NCI-H2227 (cell line): Measurements from ENCODE around the gene KRTAP10-7.
"Not testable (repeated sequence)": the region's sequence is repeated elsewhere in the genome, so short reads cannot be mapped to it uniquely, and the experiment has no call there.

ENCODE experiments used
- DNase-seq: peaks from one replicate; lab custom pipeline; 2025; ENCODE audit not compliant: unreplicated experiment; lab: John Stamatoyannopoulos, UW

The KRTAP10-7 gene

DNA sequence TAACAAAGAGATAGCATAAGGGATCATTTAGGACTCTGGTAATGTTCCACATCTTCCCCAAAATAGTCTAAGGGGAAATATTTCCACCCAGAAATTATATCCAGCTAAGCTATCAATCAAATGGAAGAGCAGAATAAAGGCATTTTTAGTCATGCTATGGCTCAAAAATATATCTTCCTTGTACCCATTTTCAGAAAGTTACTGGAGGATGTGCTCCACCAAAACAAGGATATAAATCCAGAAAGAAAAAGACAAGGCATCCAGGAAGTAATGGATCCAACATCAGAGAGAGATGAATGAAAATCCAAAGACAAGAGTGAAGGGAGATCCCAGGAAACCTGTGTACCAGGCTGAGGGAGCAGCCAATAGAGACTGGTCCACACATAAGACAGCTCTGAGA lies 8.8 kb downstream of the KRTAP10-7 start:
- no peak for DNase-seq

DNA sequence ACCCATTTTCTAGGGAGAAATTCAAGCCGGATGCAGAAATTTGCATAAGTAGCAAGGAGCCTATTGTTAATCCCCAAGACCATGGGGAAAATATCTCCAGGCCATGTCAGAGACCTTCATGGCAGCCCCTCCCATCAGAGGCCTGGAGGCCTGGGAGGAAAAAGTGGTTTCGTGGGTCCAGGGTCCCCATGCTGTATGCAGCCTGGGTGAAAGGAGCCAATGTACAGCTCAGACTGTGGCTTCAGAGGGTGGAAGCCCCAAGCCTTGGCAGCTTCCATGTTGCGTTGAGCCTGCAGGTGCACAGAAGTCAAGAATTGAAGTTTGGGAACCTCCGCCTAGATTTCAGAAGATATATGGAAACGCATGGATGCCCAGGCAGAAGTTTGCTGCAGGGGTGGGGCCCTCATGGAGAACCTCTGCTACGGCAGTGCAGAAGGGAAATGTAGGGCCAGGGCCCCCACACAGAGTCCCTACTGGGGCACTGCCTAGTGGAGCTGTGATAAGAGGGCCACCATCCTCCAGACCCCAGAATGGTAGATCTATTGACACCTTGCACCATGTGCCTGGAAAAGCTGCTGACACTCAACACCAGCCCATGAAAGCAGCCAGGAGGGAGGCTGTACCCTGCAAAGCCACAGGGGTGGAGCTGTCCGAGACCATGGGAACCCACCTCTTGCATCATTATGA lies 9.9 kb downstream of the KRTAP10-7 start:
- DNase-seq: not testable (repeated sequence)

GRCh38 chr21:44611551-44611950 lies 11.2 kb downstream of the KRTAP10-7 start:
- DNase-seq: no peak

- no peak for DNase-seq
These were observed 11.7 kb downstream of the KRTAP10-7 start, which contains the start of gene KRTAP10-8 for GRCh38 chr21:44612029-44612486. KRTAP10-8 (plus strand) TSS chr21:44612079; CDS start chr21:44612101, 22 bp downstream.

DNA sequence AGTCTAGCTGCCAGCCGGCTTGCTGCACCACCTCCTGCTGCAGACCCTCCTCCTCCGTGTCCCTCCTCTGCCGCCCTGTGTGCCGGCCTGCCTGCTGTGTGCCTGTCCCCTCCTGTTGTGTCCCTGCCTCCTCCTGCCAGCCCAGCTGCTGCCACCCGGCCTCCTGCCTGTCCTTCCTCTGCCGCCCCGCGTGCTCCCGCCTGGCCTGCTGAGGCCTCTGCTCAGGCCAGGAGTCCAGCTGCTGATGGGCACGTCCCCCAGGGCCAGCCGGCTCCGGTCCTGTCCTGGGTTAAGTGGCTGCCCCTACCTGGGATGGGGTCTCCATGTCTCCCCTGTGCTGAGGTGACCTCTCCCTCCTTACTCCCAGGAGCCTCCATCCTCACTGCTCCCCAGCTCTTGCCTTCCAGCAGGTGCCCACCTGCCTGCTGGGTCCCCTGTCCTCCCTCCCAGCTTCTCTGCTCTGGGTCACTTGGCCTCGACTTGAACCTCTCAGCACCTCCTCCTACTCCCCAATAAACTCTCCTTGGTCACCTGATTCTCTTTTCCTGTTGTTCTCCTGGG lies 12.4 kb downstream of the KRTAP10-7 start:
- no peak for DNase-seq

DNA sequence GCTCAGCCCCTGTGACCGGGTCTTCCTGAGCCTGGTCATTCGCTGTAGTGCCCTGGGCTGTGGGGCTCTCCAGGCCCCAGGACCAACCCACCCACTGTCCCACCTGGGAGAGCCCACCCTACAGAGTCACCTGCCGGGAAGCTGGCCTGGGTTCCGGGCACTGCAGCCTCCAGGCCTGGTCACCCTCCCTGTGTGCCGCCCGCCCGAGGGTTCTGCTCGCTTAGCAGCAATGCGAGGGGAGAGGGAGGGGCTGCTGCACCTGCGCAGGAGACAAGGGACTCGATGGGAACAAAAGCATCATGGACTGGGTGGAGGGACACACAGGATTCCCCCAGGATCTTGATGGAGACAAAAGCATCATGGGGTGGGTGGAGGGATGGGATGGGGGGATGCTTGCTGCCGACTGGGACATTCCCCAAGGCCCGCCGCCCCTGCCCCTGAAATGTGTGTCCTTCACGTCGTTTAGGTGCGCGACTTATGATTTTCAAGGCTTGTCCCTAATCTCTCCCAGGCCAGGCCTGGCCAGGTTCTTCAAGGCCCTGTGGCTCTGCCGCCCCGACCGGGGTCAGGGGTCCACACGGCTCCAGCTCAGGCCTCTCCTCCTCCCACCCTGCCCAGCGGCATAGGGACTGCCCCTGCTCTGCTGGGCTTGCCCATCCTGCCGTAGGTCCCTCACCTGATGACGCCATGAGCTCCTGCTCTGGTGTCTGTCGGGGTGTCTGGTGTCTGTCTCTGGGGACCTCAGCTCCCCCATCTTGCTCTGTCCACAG lies 13.2 kb downstream of the KRTAP10-7 start:
- DNase-seq: no peak

DNA sequence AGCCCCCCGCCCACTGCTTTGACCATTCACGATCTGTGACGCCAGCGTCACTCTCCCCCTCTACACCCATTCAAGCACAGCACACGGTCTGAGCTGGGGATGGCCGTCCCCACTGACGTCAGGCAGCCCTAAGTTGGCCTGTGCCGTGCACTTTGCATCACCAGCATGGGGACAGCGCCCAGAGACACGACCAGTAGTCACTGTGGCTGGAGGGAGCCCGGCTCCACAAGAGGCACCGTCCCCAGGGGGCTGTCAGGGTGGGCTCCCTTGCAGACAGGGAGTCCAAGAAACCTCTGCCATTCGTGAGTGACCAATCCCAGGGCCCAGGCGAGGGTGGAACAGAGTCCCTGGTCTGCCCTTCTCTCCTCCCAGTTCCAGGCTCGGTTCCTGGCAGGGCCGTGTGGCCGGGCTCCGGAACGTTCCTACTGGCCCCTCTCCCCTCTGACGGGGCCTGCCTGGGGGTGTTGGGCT lies 13.8 kb downstream of the KRTAP10-7 start:
- DNase-seq: no peak

DNA sequence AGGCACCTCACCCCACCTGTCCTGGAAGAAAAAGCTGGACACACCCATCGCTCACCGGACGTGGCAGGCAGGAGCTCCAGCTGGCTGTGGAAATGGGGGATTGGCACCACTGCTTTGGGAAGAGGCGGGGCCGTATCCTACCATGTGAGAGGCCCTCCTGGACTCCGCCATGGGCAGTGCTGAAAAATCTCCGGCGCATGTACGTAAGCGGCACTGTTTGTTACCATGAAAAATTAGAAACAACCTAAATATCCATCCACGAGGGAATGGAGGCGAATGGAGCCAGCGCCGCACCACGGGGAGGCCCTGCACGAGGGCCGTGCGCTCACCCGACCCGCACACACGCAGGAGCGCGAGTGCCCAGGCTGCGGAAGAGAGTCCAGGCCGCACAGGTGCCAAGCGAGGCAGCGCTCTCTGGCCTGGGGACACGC lies 14.6 kb downstream of the KRTAP10-7 start:
- no peak for DNase-seq

- DNase-seq: no peak
These were observed 15.1 kb downstream of the KRTAP10-7 start for GRCh38 chr21:44615466-44615865.

- no peak for DNase-seq
These were observed 15.7 kb downstream of the KRTAP10-7 start for GRCh38 chr21:44615911-44616590.

- no peak for DNase-seq
These were observed 16.2 kb downstream of the KRTAP10-7 start for GRCh38 chr21:44616591-44616926.

GRCh38 chr21:44617071-44617501 lies 16.7 kb downstream of the KRTAP10-7 start:
- DNase-seq: no peak

GRCh38 chr21:44618504-44618903 lies 18.1 kb downstream of the KRTAP10-7 start:
- no peak for DNase-seq

GRCh38 chr21:44618909-44619308 lies 18.5 kb downstream of the KRTAP10-7 start:
- DNase-seq: no peak

DNA sequence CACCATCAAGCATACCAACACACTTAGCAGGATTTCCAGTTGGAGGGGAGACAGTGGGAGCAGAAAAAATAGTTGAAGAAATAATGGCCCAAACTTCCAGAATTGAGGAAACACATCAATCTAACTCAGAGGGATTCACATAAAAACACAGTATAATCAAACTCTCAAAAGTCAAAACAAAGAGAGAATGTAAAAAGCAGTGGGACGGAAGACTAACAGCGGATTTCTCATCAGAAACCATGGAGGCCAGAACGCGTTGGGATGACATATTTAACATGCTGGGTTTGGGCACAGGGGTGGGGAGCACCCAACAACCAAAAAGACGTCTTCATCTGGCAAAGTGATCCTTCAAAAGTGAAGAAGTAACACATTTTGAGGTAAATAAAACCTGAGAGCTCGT lies 19.5 kb downstream of the KRTAP10-7 start:
- no peak for DNase-seq

DNA sequence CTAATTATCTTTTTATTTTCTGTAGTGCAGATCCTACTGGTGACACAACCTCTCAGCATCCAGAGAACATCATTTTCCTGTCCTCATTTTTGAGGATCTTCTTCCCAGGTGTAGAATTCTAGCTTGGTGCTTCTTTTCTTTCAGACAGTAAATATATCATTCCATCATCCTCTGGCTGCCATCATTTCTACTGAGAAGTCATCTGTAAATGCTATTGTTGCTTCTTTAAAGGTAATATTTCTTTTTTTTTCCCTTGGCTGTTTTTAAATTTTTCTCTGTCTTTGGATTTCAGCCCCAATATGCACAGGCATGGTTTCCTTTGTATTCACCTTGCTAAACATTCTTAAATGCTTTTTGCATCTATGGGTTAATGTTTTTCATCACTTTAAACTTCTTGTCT lies 23.2 kb downstream of the KRTAP10-7 start:
- DNase-seq: no peak

DNA sequence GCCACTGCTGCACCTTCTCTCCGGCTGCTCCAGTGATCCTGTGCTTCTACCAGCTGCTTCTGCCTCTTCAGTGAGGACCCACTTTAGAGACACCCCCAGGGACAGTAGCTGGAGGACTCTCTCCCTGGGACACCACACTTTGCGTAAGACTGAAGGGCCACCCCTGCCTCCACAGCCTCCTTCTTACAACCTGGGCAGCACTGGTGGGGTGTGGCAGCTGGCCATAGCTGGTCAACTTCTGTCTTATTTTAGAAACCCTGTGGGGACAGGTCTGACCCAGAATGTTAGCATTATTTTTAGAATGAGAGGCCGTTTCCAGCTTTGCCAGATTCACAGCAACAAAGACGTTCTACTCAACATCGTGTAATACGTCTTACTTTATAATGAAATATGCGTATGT lies 25.4 kb downstream of the KRTAP10-7 start:
- no peak for DNase-seq

- no peak for DNase-seq
These were observed 25.9 kb downstream of the KRTAP10-7 start for GRCh38 chr21:44626262-44626661.

GRCh38 chr21:44626673-44627143 lies 26.3 kb downstream of the KRTAP10-7 start, which contains the start of gene KRTAP10-9:
KRTAP10-9 (plus strand) TSS chr21:44627093; CDS start chr21:44627172, 79 bp downstream.
- no peak for DNase-seq

DNA sequence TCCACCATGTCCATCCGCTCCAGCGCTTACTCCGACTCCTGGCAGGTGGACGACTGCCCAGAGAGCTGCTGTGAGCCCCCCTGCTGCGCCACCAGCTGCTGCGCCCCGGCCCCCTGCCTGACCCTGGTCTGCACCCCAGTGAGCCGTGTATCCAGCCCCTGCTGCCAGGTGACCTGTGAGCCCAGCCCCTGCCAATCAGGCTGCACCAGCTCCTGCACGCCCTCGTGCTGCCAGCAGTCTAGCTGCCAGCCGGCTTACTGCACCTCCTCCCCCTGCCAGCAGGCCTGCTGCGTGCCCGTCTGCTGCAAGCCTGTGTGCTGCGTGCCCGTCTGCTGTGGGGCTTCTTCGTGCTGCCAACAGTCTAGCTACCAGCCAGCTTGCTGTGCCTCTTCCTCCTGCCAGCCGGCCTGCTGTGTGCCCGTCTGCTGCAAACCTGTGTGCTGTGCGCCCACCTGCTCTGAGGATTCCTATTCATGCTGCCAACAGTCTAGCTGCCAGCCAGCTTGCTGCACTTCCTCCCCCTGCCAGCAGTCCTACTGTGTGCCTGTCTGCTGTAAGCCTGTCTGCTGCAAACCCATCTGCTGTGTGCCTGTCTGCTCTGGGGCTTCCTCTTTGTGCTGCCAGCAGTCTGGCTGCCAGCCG lies 26.9 kb downstream of the KRTAP10-7 start:
- DNase-seq: not testable (repeated sequence)

- not testable (repeated sequence) for DNase-seq
These were observed 27.4 kb downstream of the KRTAP10-7 start for GRCh38 chr21:44627831-44628233.
